DMS153 (cell line): ENCODE measurements around the gene POLR2L.

Source experiments
- DNase-seq: peaks from one replicate; lab custom pipeline; 2025; lab: John Stamatoyannopoulos, UW

POLR2L gene

GRCh38 chr11:842370-843002 lies at the start of gene POLR2L, which contains the start of gene TSPAN4:
TSS of gene POLR2L (minus strand) at chr11:842529. CDS start at chr11:842508, 21 bp downstream.
TSS of gene TSPAN4 (plus strand) at chr11:842852. CDS start at chr11:850305, 7,453 bp downstream.
- peak; percentile 56 for DNase-seq

GRCh38 chr11:890794-891540 lies 48.6 kb upstream of the POLR2L start:
- no peak for DNase-seq

- no peak for DNase-seq
Observed at GRCh38 chr11:889687-890475, 47.6 kb upstream of the POLR2L start.

- no peak for DNase-seq
Observed at GRCh38 chr11:889257-889656, 46.9 kb upstream of the POLR2L start.

GRCh38 chr11:888310-889212 lies 46.2 kb upstream of the POLR2L start:
- DNase-seq = no peak

GRCh38 chr11:887589-887988 lies 45.3 kb upstream of the POLR2L start:
- no peak for DNase-seq

GRCh38 chr11:886568-886967 lies 44.2 kb upstream of the POLR2L start:
- DNase-seq = no peak

GRCh38 chr11:884578-885070 lies 42.3 kb upstream of the POLR2L start:
- DNase-seq = no peak

- no peak for DNase-seq
Observed at GRCh38 chr11:883527-883926, 41.2 kb upstream of the POLR2L start.

GRCh38 chr11:882596-882995 lies 40.3 kb upstream of the POLR2L start:
- no peak for DNase-seq

- DNase-seq = no peak
Observed at GRCh38 chr11:880447-880846, 38.1 kb upstream of the POLR2L start.

GRCh38 chr11:877565-877964 lies 35.2 kb upstream of the POLR2L start:
- DNase-seq = no peak

- DNase-seq = no peak
Observed at GRCh38 chr11:876545-876944, 34.2 kb upstream of the POLR2L start.

GRCh38 chr11:875769-876301 lies 33.5 kb upstream of the POLR2L start:
- no peak for DNase-seq

- DNase-seq = no peak
Observed at GRCh38 chr11:875203-875602, 32.9 kb upstream of the POLR2L start.

- DNase-seq = no peak
Observed at GRCh38 chr11:873706-874105, 31.4 kb upstream of the POLR2L start.

- DNase-seq = no peak
Observed at GRCh38 chr11:872799-873198, 30.5 kb upstream of the POLR2L start.

GRCh38 chr11:871472-871871 lies 29.1 kb upstream of the POLR2L start:
- no peak for DNase-seq

GRCh38 chr11:870418-870817 lies 28.1 kb upstream of the POLR2L start:
- no peak for DNase-seq

GRCh38 chr11:870127-870413 lies 27.7 kb upstream of the POLR2L start:
- DNase-seq = no peak

- DNase-seq = no peak
Observed at GRCh38 chr11:869399-870126, 27.2 kb upstream of the POLR2L start.
